Adrenal gland (tissue), 5 donors: ENCODE results near the gene SAPCD1.

Source experiments
- POLR2A ChIP-seq, 2 donors: fragments of 450-650 bp; IDR thresholded peaks; one replicate each; pipeline ENCODE4 v1.6.1; 2017; ENCODE audit warnings: antibody characterized with exemption in 2 of 2, mild to moderate bottlenecking in 2 of 2, moderate library complexity in 1 of 2
- TF ChIP-seq, protein P1 (sequence below), 6 experiments: fragments of 450-650 bp in 4 of 6; fragments of 200-600 bp in 2 of 6; sonication (generic) in 1 of 6; IDR thresholded peaks; 1 replicate in 5 of 6; 2 replicates in 1 of 6; pipeline versions ENCODE4 v1.5.1 to v1.8.0; 2016 to 2021; ENCODE audit warnings: antibody characterized with exemption in 6 of 6, mild to moderate bottlenecking in 2 of 6, moderate library complexity in 1 of 6
- donor health status: DM: no; HTN: no; CAD: no.

GRCh38 chr6:31792090-31792374 lies 29.6 kb downstream of the SAPCD1 start:
- TF ChIP-seq, protein P1, sequence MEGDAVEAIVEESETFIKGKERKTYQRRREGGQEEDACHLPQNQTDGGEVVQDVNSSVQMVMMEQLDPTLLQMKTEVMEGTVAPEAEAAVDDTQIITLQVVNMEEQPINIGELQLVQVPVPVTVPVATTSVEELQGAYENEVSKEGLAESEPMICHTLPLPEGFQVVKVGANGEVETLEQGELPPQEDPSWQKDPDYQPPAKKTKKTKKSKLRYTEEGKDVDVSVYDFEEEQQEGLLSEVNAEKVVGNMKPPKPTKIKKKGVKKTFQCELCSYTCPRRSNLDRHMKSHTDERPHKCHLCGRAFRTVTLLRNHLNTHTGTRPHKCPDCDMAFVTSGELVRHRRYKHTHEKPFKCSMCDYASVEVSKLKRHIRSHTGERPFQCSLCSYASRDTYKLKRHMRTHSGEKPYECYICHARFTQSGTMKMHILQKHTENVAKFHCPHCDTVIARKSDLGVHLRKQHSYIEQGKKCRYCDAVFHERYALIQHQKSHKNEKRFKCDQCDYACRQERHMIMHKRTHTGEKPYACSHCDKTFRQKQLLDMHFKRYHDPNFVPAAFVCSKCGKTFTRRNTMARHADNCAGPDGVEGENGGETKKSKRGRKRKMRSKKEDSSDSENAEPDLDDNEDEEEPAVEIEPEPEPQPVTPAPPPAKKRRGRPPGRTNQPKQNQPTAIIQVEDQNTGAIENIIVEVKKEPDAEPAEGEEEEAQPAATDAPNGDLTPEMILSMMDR (IDR thresholded peaks at IDR 0.05): no peak
- TF ChIP-seq POLR2A (IDR thresholded peaks at IDR 0.05): no peak
